Sigmoid colon (tissue), 4 donors: ENCODE results near the gene PYGB.

ENCODE experiments used
- EP300 ChIP-seq, 4 donors: sonication (generic); formaldehyde crosslinking; IDR thresholded peaks; one replicate each; pipeline ENCODE4 v1.6.1; 2017; ENCODE audit warnings: antibody characterized with exemption in 4 of 4
- POLR2A ChIP-seq, 2 donors: fragments of 450-650 bp; IDR thresholded peaks; one replicate each; pipeline ENCODE4 v1.6.1; 2016; ENCODE audit warnings: antibody characterized with exemption in 2 of 2, mild to moderate bottlenecking in 2 of 2, moderate library complexity in 2 of 2
- POLR2AphosphoS5 ChIP-seq, 4 donors: sonication (generic); formaldehyde crosslinking; IDR thresholded peaks; one replicate each; pipeline ENCODE4 v1.6.1; 2017; ENCODE audit warnings: antibody characterized with exemption in 4 of 4
- TF ChIP-seq, protein P1 (sequence below), 4 experiments: fragments of 450-650 bp in 3 of 4; fragments of 200-600 bp in 1 of 4; IDR thresholded peaks; one replicate each; pipeline ENCODE4 v1.5.1; 2016 to 2019; ENCODE audit warnings: antibody characterized with exemption in 4 of 4, mild to moderate bottlenecking in 3 of 4, moderate library complexity in 2 of 4

DNA sequence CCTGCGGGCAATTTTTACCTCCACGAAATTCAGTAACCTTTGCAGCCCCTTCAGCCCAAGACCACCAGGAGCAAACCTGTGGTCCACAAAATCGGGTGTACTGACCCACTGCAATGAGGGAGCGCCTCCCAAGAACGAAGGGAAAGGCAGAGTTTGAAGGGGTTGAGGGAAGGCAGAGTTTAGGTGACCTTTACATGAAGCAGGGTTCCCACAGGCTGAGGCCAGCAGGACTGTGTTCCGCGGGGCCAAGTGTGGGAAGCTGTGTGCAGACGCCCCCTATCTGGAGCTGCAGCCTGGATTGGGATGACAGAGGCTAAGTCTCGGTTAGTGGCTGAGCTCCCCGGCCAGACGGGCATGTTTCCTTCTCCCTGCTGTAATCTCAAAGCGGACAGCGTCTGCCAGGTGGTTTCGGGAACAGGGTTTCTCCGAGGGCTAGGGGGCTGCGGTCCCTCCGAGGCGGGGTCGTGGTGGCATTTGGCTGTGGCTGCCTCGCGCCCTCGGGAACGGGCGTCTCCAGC is 826 bp upstream of the PYGB start:
- TF ChIP-seq, protein P1, sequence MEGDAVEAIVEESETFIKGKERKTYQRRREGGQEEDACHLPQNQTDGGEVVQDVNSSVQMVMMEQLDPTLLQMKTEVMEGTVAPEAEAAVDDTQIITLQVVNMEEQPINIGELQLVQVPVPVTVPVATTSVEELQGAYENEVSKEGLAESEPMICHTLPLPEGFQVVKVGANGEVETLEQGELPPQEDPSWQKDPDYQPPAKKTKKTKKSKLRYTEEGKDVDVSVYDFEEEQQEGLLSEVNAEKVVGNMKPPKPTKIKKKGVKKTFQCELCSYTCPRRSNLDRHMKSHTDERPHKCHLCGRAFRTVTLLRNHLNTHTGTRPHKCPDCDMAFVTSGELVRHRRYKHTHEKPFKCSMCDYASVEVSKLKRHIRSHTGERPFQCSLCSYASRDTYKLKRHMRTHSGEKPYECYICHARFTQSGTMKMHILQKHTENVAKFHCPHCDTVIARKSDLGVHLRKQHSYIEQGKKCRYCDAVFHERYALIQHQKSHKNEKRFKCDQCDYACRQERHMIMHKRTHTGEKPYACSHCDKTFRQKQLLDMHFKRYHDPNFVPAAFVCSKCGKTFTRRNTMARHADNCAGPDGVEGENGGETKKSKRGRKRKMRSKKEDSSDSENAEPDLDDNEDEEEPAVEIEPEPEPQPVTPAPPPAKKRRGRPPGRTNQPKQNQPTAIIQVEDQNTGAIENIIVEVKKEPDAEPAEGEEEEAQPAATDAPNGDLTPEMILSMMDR (IDR thresholded peaks at IDR 0.05) = peak in 3 of 4 experiments; percentile 14 to 24 (median 19)
- TF ChIP-seq POLR2A (IDR thresholded peaks at IDR 0.05) (no peak), EP300 (IDR thresholded peaks at IDR 0.05) (no peak), POLR2AphosphoS5 (IDR thresholded peaks at IDR 0.05) (peak in 1 of 4 donors; percentile 37)
